ENCODE results near the gene HTT.

The HTT gene

GRCh38 chr4:3253808-3254207, 179.3 kb downstream of the HTT start:
- DNase-seq: no peak

GRCh38 chr4:3254302-3255131, 180.0 kb downstream of the HTT start:
- DNase-seq: no peak

GRCh38 chr4:3255611-3256186, 181.2 kb downstream of the HTT start:
- no peak for DNase-seq

DNA sequence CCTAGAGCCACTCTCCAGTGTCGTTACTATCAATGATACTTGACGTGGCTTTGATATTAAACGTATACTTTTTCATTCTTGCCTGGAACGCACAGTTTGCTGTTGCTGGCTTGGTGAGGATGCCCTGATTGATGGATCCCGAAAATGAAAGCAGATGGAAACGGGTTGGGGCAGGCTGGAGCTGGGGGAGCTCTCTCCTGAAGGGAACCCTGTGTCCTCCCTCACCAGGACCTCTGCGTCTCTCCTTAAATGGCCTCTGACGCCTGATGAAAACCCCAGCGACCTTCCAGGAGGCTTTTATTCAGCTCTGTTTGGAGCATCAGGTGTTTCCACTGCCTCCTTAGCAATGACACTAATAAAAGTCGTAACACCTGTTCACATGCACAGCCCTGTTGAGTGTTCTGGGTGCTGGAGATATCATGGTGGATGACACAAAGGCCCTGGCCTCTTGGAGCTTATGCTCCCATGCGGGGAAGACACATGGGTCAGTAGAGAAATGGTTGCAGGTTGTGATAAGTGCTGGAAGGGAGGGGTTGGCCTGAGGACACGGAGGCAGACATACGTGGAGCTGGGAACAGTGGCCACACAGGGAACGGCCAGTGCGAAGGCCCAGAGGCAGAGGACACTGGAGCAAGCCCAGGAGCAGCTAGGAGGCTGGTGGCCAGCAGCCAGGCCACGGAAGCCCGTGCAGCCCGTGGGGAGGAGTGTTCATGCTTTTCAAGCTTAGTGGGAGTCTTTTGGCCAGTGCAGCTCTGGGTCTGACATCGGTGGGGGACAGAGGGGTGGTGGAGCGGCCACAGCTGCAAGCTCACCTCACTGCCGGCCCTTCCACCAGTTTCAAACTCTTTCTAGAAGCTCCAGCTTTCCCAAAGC, 182.0 kb downstream of the HTT start:
- no peak for DNase-seq

- no peak for DNase-seq
Observed at GRCh38 chr4:3257103-3257555, 182.6 kb downstream of the HTT start.

DNA sequence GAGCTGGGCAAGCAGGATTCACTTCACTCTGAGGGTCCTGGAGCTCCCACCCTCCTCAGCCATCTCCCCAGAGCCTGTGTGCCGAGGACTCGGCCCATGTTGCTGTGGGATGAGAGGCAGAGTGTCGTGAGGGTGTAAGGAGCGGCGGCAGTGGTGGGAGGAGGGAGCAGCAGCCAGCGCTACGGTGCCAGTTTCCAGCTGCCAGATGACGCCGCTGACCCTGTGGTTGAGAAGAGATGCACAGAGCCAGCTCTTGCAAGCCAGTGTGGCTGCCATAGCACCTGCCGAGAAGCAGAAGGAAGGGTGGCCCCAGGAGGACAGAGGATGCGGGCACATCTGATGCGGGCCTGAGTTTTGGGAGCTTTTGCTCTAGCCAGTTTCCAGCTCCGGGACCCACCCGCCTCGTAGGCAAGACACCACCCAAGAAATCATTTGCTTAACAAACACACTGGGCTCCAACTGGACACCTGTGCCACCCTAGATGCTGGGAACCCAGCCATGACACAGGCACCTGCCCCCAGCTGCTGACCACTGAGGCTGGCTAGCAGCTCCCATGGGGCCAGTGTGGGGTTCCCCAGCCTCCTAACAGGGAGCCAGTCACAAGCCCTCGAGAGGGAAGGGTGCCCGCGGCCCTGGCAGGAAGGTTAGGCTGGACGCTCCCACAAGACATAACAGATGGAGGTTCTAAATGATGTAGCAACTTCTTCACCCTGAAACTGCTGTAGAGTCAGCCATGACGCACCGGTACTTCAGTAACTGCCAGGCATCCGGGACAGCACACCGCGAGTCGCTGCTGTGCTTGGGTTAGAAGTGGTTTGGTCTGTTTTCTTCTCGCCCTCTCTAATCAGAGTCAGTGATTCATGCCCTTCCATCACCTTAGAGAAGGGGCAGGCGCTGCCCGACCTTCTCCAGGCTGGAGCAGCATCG, 183.3 kb downstream of the HTT start:
- no peak for DNase-seq

GRCh38 chr4:3261411-3262207, 187.1 kb downstream of the HTT start:
- DNase-seq: no peak

GRCh38 chr4:3262208-3263052, 187.9 kb downstream of the HTT start:
- no peak for DNase-seq

- no peak for DNase-seq
Observed at GRCh38 chr4:3263053-3263875, 188.8 kb downstream of the HTT start.

DNA sequence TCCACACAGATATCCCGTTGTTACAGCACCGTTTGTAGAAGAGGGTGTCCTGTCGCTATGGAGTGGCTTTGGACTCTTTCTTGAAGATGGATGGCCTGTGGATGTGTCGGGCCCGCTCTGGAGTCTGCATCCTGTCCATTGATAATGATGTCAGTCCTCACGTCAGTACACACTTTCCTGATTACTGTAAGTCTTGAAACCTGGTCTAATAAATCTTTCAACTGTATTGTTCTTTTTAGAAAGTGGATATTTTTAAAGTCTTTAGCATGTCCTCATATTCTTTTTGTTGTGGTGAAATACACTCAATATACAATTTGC, 189.4 kb downstream of the HTT start:
- DNase-seq: no peak

DNA sequence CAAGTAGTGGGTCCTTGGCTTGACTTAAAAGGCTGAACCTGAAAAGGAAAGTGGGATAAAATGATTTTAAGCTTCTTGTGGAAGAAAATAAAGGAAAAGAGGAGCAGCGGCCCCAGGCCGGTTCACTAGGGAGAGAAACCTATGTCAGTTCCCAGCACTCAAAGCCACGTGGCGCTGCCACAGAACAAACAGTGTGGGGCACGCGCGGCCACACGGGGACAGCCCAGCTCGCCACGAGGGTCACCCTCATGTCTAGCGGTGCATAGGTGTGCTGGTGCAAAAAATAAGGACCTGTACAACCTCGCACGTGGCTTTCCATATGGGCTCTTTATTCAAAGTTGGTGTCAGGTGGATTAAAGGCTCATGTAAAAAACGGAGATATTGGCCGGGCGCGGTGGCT, 191.6 kb downstream of the HTT start:
- DNase-seq: no peak

DNA sequence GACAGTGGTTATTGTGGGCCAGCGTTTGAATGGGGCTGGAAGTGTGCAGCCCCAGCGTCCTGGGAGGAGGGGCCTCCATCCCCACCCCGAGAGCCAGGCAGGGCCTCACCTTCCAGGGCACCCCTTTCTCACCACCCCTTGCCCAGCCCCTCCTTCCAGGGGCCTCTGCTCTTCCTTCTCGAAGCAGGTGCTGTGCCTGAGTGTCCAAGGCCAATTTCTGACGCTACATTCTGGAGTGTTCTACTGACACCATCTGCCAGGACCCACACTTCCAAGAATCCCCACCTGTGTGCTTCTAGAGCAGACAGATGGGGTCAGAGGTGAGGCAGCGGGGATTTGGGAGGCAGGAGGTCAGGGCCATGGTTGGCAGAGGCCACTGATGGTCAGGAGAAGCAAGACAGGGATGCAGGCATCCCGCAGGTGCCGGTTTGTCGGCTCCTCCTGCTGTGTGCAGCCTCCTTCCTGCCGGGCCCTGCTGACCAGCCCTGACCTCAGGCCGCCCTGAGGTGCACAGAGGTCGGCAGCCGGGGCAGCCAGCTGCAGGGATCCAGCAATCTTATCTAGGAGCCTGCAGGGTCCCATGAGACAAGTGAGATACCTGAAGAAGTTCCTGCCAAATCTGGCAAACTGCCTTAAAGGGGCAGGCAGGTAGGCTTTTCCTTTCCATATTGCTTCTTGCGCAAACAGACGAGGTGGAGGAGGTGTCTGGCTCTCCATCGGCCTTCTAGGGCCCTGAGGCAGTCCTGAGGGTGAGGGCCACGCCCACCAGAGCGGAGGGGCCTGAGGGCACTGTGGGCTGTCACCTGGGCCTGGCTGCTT, 193.3 kb downstream of the HTT start:
- DNase-seq: no peak

DNA sequence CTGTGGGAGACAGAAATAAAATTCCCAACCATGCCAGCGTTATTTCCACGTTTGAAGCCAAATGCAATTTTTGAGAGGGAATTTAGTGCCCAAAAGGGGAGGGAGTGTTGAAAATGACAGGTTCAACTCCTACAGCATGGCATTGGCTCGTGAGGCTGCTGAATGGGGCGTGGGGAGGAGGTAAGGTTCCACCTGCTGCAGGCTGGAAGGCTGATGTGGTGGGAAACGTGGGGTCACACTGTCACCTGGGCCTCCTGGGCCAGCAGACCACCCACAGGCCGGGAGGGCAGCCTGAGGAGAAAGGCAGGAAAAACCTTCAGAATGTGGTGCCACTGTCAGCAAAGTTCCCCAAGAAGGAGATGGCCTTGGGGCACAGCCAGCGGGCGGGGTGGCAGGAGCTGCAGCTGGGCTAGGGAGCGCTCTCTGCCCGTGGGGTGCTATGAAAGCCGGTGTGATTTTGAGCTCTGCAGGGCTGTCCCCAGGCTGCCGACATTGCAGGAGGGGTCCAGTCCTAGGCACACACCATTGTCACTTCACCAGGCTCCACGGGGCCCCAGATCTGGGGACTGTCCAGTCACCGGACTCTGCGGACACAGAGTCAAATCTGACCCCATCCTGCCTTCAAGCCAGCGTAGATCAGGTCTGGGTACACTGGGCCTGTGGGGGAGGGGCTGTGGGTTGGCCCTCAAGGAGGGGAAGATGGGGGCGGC, 194.1 kb downstream of the HTT start:
- no peak for DNase-seq

GRCh38 chr4:3269105-3269927, 194.8 kb downstream of the HTT start:
- DNase-seq: no peak

DNA sequence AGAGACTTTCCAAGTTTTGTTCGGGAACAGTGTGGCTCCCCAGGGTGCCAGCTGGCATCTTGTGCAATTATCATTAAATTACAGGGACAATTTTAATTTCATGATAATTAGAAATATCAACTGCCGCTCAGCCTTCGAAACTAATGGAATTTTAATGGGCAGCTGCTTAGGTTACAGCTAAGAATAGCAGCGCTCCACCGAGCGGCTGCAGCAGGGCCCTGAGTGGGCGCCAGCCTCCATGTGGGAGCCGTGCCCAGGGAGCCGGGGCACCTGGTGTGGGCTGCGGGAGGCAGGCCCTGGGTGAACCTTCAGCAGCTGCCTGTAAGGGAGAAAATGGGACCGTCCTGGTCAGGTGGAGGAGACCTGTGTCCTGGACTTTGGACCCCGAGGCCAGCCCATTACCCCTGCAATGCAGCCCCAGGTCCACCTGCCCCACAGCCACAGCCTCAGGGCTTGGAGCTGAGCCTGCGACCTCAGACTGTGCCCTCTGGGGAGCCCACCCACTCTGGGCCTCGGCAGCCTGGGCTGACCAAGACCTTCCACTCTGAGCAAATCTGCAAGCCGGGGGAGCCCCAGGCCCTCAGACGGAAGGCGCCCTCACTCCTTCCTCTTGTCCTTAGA, 195.6 kb downstream of the HTT start:
- DNase-seq: no peak

DNA sequence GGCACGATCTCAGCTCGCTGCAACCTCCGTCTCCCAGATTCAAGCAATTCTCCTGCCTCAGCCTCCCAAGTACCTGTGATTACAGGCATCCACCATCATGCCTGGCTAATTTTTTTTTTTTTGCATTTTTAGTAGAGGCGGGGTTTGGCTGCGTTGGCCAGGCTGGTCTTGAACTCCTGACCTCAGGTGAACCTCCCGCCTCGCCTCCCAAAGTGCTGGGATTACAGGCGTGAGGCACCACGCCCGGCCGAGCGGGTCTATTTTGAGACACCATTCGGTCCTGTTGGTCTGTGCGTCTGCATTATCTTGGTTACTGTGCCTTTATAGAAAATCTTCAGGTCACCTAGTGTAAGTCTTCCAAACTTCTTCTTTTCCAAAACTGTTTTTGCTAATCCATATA, 196.7 kb downstream of the HTT start:
- DNase-seq: no peak

- DNase-seq: no peak
Observed at GRCh38 chr4:3276986-3277385, 202.5 kb downstream of the HTT start.
